SH-SY5Y (cell line): ENCODE results near the gene MMGT1.

ENCODE experiments used
- GATA2 ChIP-seq: IDR thresholded peaks from 2 replicates; pipeline ENCODE4 v1.6.1; 2011; ENCODE audit warnings: mild to moderate bottlenecking, low read depth, low read length
- GATA3 ChIP-seq: IDR thresholded peaks from 2 replicates; pipeline ENCODE4 v1.6.1; 2011; ENCODE audit warnings: low read depth, mild to moderate bottlenecking, low read length, moderate library complexity

MMGT1 gene

DNA sequence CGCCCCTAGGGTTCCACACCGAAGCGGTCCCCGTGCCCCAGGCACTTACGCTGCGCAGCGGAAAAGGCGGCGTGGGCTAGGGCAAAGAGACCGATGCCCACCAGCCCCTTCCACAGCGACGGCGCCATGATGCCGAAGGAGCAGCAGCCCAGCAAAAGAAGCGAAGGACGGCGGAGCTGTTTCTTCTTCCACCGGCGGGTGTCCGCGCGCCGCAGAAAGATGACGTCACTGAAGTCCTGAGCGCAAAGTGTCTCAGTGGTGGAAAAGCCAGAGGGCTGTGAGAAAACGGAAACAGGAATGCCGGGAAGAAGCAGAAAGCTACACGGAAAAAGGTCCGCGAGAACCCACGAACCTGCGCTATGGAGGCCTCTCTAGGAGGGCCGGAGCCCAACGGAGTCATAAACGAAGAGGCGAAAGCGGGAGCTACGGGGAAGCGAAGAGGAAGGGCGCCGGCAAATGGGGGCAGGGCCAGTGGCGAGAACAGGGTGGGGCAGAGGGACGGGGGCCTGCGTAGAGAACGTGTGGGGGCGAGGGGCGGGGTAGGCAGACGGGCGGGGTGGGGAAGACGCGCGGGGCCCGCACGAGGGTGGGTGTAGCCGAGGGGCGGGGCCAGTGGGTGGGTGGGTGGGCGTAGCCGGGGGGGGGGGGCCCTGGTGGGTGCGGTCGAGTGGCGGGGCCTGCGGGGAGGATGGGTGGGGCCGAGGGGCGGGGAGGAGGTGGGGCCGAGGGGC is at the start of gene MMGT1:
Gene MMGT1 (minus strand): TSS at position 441 of the 731 bp plus-strand sequence. CDS start 313 bp downstream, at position 128.
- TF ChIP-seq GATA2 (no peak), GATA3 (no peak)

DNA sequence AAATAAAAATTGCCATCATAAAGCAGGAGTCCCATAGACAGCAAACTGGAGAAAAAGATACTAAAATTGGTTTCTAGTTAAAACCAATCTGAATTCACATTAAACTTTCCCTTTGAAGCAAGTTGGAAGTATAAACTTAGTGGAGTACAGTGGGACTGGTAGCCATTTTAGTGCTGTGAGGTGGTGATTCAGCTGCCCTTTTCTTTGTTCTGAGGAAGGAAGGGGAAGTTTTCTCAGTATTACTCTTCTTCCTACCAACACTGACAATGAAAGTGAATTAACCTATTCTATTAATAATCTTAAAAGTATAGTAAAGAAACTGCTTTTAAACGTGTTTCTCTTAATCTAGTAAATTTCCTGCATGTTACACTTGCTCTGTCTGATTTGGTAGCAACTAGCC is 48.1 kb upstream of the MMGT1 start:
- no peak for TF ChIP-seq GATA3
- no peak for TF ChIP-seq GATA2

DNA sequence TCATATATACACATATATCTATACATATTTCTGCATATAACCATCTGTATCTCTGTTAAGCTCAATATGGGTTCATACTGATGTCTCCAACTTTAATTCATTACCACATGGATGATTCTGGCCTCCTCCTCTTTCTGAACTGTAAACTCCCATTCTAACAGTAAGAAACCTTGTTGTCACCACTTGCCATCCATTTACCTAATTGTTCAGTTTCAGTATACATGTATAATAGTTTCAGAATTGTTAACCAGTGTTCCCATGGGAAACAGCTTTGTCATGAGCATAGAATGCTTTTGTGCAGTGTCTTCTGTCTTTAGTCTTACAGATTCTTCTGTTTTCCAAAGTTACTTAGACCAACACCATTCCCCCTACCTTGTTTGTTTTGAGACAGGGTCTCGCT is 47.4 kb upstream of the MMGT1 start:
- no peak for TF ChIP-seq GATA2
- no peak for TF ChIP-seq GATA3

DNA sequence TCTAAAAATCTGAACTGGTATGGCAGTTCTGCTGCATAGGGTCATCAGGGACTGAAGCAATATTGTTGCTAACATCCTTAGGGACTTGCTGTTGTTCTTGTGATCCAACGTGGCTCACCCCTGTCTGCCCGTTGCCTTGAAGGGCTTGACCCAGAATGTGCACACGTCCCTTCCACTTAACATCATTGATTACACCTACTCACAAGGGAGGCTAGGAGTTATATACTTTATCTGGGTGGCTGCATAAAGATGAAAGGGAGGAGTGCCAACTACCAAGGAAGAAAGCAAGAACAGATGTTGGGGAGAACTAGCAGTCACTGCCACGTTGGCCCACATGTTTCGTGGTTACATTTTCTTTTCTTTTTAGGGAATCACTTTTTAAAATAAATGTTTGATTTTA is 45.4 kb upstream of the MMGT1 start:
- TF ChIP-seq GATA2: no peak
- TF ChIP-seq GATA3: no peak

DNA sequence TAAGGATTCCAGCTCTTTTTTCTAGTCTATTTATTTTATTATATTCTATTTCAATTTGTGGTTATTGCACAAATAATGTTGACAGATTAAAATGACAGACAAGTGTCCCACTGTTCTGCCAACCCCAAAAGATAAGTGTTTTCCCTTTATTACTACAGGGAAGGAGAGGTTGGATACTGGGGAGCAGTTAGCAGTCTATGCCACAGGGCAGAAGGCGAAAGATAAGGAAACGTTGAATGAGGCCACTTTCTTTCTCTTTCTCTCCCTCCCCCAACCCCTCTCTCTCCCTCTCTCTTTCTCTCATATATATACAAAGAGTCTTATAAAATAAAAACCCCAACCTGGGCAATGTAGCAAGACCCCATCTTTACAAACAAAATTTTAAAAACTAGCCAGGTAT is 43.1 kb upstream of the MMGT1 start:
- TF ChIP-seq GATA2 (no peak), GATA3 (no peak)

DNA sequence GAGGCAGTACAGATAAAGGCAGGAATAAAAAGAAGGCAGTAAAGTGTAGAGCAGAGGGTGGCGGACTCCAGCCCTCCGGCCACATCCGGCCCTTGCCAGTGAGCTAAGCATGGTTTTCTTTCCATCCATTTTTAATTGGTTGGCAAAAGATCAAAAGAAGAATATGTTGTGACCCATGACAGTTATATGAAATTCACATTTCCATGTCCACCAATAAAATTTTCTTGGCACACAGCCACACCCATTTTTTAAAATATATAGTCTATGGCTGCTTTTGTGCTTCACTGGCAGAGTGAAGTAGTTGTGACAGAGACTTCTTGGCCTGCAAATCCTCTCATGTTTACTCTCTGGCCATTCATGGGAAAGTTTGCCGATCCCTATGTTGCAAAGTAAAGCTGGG is 41.2 kb upstream of the MMGT1 start:
- no peak for TF ChIP-seq GATA3
- TF ChIP-seq GATA2: no peak

DNA sequence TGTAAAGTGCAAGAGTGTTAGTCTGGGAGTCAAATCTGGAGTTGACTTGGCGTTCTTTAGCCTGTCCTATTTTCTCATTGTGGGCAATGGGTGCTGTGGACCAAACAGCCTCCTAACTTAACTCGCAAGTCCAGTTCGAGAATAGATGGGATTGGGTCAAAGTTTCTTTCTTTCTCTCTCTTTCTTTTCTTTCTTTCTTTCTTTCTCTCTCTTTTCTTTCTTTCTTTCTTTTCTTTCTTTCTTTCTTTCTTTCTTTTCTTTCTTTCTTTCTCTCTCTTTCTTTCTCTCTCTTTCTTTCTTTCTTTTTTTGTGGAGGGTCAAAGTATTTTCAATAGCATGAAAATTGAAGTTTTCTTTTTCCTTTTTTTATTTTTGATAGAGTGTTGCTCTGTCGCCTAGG is 14.5 kb upstream of the MMGT1 start:
- TF ChIP-seq GATA3: no peak
- no peak for TF ChIP-seq GATA2

DNA sequence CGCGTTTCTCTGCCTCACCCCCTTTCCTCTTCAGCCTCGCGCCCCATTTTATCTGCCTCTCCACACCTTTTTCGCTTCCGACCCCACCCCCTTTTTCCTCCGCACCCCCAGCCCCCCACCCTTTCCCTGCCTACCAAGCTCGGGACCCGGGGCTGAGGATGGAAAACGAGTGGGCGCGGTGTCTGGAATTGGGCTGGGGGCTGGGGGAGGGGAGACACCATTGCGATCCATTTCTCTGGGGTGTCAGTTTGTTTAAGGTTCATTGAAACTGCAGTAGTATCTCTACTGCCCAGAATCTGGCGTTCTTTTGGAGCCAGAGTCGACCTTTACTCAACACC is 12.2 kb upstream of the MMGT1 start:
- TF ChIP-seq GATA3 (no peak), GATA2 (no peak)

DNA sequence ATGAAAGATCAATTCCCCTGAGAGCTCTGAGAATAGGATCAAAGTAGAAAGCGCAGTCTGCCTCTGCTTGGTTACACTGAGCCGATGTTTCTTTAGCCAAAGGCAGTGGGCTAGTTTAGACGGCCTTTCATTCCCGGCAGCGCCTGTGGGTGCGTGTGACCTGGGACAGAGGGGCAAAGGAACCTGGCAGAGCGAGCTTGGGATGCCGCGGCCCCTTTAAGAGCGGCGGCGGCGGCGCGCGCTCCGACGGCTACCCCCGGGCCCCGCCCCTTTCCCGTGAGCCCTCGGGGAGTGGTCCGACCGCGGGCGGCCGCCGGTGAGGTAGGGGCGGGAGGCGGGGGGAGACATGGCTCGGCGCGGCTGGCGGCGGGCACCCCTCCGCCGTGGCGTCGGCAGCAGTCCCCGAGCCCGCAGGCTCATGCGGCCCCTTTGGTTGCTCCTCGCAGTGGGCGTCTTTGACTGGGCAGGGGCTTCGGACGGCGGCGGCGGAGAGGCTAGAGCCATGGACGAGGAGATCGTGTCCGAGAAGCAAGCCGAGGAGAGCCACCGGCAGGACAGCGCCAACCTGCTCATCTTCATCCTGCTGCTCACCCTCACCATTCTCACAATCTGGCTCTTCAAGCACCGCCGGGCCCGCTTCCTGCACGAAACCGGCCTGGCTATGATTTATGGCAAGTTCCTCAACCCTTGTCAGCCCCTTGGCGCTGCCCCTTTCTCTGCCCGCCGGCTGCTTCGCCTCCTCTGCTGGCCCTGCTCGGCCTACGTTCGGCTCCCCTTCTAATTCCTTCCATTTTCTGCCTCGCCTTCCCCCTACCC is 11.6 kb upstream of the MMGT1 start, which contains the start of gene SLC9A6:
Gene SLC9A6 (plus strand): TSS at position 279 of the 816 bp plus-strand sequence. CDS start 224 bp downstream, at position 503.
- TF ChIP-seq GATA3: no peak
- no peak for TF ChIP-seq GATA2

DNA sequence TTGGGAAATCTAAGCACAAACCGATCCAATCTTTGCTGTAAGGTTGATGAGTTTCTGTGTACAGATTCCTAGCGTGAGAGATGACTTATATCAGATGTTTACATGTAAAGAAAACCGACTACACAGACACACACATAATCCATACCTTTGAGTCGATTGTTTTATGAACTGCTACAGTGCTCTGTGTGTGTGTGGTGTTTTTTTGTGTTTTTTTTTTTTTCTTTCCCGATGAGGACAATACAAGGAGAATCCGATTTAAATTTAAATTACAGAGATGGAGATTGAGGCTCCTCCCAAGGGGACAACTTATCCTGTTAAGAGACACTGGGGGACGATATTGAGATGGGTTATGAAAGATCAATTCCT is 11.0 kb upstream of the MMGT1 start:
- no peak for TF ChIP-seq GATA2
- no peak for TF ChIP-seq GATA3

DNA sequence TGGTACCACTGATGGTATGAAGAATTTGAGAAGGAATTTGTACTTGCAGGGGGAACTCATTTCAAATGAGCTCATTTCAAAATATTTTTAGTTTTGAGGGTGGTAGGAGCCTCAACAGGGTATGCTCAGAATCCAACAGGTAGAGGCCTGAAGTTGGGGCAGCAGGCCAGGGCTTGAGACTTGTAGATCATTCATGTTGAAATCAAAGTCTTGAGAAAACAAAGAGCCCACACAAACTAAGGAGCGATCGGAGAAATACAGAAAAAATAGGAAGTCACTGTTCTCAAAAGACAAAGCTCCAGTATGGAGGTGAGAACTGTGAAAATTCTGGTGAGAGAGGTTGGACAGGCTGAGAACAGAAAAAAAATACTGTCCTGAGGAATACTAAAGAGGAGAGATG is 10.5 kb upstream of the MMGT1 start:
- TF ChIP-seq GATA3: no peak
- no peak for TF ChIP-seq GATA2

DNA sequence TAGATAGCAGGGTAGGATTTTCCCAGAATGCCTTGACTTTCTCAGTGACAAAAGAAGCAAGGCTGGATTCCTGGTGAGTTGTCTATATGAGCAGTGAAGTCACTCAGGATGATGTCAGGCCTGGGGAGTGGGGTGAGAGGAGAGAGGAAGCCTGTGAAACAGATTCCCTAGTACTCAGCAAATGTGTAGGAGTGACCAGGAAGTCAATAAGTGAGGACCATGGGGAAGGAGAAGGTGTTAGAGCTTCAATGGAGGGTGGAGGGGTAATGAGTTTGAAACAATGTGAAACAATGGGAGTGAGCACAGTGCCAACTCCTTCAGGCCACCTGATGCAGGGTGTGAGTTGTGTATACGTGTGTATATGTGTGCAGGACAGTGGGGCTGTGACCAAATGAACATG is 9.1 kb upstream of the MMGT1 start:
- no peak for TF ChIP-seq GATA2
- TF ChIP-seq GATA3: no peak

DNA sequence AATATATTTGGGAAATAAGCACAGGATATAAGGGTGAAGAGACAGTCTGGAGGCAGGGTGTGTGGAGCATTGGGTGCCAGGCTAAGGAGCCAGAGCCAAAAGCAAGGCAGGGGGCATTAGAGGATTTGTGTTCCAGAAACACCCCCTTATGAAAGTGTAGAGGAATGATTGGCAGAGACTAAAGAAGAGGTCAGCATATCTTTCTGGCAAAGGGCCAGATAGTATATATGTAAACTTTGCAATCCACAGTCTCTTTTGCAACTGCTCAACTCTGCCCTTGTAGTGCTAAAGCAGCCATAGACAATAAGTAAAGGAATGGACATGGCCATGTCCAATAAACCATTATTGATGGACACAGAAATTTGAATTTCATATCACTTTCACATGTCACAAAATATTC is 7.9 kb upstream of the MMGT1 start:
- TF ChIP-seq GATA3 (no peak), GATA2 (no peak)

DNA sequence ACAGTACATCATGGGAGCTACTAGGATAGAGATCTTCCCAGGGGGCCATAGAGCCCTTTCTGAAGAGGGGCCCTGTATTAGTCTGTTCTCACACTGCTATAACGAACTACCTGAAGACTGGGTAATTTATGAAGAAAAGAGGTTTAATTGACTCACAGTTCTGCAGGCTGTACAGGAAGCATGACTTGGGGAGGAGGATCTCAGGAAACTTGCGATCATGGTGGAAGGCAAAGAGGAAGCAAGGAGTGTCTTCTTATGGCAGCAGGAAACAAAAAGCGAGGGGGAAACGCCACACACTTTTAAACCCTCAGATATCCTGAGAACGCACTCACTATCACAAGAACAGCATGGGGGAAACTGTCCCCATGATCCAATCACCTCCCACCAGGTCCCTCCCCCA is 7.2 kb upstream of the MMGT1 start:
- TF ChIP-seq GATA2: no peak
- no peak for TF ChIP-seq GATA3

DNA sequence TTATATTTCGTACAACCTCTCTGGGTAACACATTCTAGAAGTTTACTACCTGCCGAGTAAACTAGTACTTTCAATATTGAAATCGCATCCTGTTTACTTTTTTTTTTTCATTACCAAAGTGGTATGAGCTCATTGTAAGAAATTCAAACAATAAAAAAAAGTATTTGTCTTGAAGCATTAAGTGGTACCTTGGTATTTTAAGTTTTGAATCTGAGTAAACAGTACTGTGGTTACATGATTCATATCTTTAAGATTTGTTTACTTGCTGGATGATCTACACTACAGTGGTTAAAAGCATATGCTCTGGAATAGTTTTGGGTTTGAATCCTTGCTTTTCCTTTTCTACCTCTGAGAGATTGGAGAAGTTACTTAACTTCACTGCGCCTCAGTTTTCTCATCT is 3.8 kb upstream of the MMGT1 start:
- TF ChIP-seq GATA3 (no peak), GATA2 (no peak)

DNA sequence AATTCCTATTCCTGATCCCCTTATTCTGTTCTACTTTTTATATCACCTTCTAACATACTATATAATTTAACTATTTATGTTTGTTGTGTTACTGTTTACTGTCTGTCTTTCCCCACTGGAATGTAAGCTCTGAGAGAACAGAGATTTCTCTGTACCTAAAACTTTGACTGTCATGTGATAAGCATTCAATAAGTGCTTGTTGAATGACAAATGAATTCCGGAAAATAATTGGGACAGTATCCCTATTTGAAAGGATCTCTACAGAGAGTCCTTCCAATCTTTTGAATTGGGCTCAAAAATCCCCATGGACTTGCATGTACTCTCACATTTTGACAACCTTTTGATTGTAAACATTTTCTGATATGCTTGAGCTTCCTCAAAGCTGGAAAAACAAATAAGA is 1.6 kb upstream of the MMGT1 start:
- TF ChIP-seq GATA2 (no peak), GATA3 (no peak)
